ENCODE data around the gene HMCN1. TPM values are rescaled to one million over a fixed set of nuclear protein-coding genes. Genes with fewer than 3 reads are reported as not detected.

Gene HMCN1
- total and polyA plus RNA-seq, 8 donors = 0.12 to 15.1 (median 0.86) TPM

GRCh38 chr1:186102547-186103148 lies 368.5 kb downstream of the HMCN1 start:
- H3K9me3 ChIP-seq = no peaks in the 10 kb centered on the region

GRCh38 chr1:186104459-186104858 lies 370.3 kb downstream of the HMCN1 start:
- no peaks in the 10 kb centered on the region for H3K36me3 ChIP-seq
- WGBS, 5 donors = 79 to 93% (median 91%) methylated on average over 1 of the region's 1 CpG
- H3K4me3 ChIP-seq = no peak overlapping the region
- intact Hi-C loops (cut with DNase I; ENCODE audit: low total_unique reads) = no loop called here
- TF ChIP-seq EP300 (IDR thresholded peaks at IDR 0.05) (no peak), POLR2AphosphoS5 (IDR thresholded peaks at IDR 0.05) (no peak), CTCF (IDR thresholded peaks at IDR 0.05) (no peak), POLR2A (IDR thresholded peaks at IDR 0.05) (no peak)
- peaks cover 0 to 8% (median 0%) of the 10 kb centered on the region in 4 donors for H3K4me1 ChIP-seq
- H3K27ac ChIP-seq = no peak overlapping the region
- no peaks in the 10 kb centered on the region for H3K9me3 ChIP-seq
- no peaks in the 10 kb centered on the region for H3K27me3 ChIP-seq
- DNase-seq = no peak

More at GRCh38 chr1:186102547-186103148, 368.5 kb downstream of the HMCN1 start:
- TF ChIP-seq CTCF (IDR thresholded peaks at IDR 0.05) = no peak
- TF ChIP-seq POLR2AphosphoS5 (IDR thresholded peaks at IDR 0.05) = no peak
- Histone ChIP-seq H3K27me3 (no peaks in the 10 kb centered on the region), H3K36me3 (no peaks in the 10 kb centered on the region), H3K4me3 (no peak overlapping the region), H3K4me1 (peaks cover 0 to 8% (median 0%) of the 10 kb centered on the region in 4 donors), H3K27ac (no peak overlapping the region)
- intact Hi-C loops (cut with DNase I; ENCODE audit: low total_unique reads) = no loop called here
- DNase-seq = peak in 1 of 2 donors; percentile 28
- WGBS, 5 donors = 24 to 36% (median 32%) methylated on average over 3 of the region's 3 CpGs

- no peak overlapping the region for H3K4me3 ChIP-seq
- no peaks in the 10 kb centered on the region for H3K36me3 ChIP-seq
- H3K9me3 ChIP-seq = no peaks in the 10 kb centered on the region
- 83 to 97% (median 90%) methylated on average over 2 of the region's 2 CpGs for WGBS, 5 donors
- DNase-seq = no peak
- TF ChIP-seq EP300 (IDR thresholded peaks at IDR 0.05) (no peak), CTCF (IDR thresholded peaks at IDR 0.05) (no peak), POLR2A (IDR thresholded peaks at IDR 0.05) (no peak), POLR2AphosphoS5 (IDR thresholded peaks at IDR 0.05) (no peak)
- no peaks in the 10 kb centered on the region for H3K27me3 ChIP-seq
- no peak overlapping the region for H3K27ac ChIP-seq
- intact Hi-C loops (cut with DNase I; ENCODE audit: low total_unique reads) = no loop called here
- H3K4me1 ChIP-seq = no peaks in the 10 kb centered on the region
Measured at GRCh38 chr1:186112280-186112679, 378.1 kb downstream of the HMCN1 start.

GRCh38 chr1:186113461-186113860 lies 379.3 kb downstream of the HMCN1 start:
- Histone ChIP-seq H3K27ac (no peak overlapping the region), H3K9me3 (no peaks in the 10 kb centered on the region), H3K4me1 (no peaks in the 10 kb centered on the region), H3K27me3 (no peaks in the 10 kb centered on the region), H3K36me3 (no peaks in the 10 kb centered on the region), H3K4me3 (no peak overlapping the region)
- TF ChIP-seq CTCF (IDR thresholded peaks at IDR 0.05) = no peak
- TF ChIP-seq POLR2A (IDR thresholded peaks at IDR 0.05) = no peak
- no peak for TF ChIP-seq EP300 (IDR thresholded peaks at IDR 0.05)
- TF ChIP-seq POLR2AphosphoS5 (IDR thresholded peaks at IDR 0.05) = no peak
- no peak for DNase-seq
- intact Hi-C loops (cut with DNase I; ENCODE audit: low total_unique reads) = no loop called here

Measured in stomach (tissue), 9 donors.